Ramos (cell line): ENCODE data around the gene ZCCHC18.
"Not testable (repeated sequence)": the region's sequence is repeated elsewhere in the genome, so short reads cannot be mapped to it uniquely, and the experiment has no call there.

Experiments used
- in situ Hi-C: fragments of 300-500 bp; cut with MboI; formaldehyde crosslinking; loops from one replicate; pipeline ENCODE4 v1.14.3; 2022; ENCODE audit warnings: low sequenced_read_pairs; ENCODE audit not compliant: unreplicated experiment

Gene ZCCHC18

DNA sequence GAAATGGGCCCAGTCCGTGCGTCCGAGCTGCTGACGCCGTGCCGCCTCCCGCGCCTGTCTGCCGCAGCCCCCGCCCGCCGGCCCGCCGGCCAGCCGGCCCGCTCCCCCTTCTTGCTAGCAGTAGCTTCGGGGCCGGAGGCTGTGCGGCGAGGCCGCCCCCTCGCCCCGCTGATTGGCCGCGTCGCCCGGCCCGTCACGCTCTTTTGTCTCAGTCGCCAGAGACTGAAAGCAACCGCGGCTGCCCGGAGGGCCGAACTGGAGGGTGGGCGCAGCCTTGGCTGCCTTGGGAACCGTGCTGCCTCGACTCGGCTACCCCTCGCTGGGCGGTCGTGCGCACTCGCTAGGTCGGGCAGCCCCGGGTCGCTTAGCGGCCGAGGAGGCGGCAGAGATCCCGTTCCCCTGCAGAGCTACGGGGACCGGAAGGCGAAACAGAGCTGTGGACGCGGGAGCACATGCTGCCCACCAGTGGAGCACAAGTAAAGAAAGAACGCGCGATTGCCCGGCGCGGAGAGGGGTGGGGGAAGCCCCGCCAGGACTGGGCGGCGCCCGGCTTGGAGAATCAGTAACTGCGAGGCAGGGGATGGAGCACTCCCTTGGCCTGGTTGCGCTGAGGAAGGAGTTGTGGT is at the start of gene ZCCHC18:
Gene ZCCHC18, plus strand, starts transcription at position 198 of the 626 bp plus-strand sequence. CDS start 1,589 bp downstream, outside the sequence.
- in situ Hi-C loops: no loop called here

DNA sequence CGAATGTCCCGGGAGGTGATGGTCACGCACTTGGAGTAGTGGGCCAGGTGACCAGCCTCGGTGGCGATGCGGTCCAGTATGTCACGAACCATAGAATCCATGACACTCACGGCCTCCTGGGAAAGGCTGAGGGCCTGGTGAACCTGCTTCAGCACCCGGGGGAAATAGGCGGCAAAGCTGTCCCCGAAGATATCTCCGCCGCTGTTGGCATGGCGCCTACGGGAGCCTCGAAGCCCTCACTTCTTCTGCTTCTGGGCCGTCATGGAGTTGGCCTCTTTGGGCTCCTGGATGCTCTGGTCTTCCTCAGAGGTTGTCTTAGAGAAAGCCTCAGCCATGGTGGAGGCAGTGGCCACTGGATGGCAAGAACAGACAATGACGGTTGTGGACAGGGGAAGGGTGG is 49.7 kb upstream of the ZCCHC18 start:
- in situ Hi-C loops: not testable (repeated sequence)

- in situ Hi-C loops: not testable (repeated sequence)
These were observed 36.4 kb upstream of the ZCCHC18 start, which contains the start of gene TMSB15C for GRCh38 chrX:104075778-104076445. Gene TMSB15C (minus strand): TSS chrX:104076236.

DNA sequence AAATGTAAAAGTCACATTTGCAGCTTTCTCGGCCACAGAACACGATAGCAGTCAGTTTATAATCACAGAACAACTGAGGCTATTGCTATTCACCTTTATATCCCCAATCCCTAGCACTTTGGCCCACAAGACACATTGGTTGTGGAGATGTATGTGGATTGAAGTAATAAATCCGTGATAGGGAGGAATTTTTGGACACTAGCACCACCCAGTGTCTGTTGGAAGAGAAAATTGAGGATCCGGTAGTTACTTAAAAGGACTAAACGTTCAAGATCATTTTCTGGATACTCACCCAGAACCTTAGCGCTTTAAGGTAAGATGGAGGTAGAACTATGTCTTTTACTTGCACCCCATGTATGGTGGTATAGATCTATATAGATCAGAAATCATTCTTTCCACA is 34.5 kb upstream of the ZCCHC18 start:
- in situ Hi-C loops: not testable (repeated sequence)

- in situ Hi-C loops: no loop called here
These were observed 28.3 kb upstream of the ZCCHC18 start for GRCh38 chrX:104084063-104084462.

DNA sequence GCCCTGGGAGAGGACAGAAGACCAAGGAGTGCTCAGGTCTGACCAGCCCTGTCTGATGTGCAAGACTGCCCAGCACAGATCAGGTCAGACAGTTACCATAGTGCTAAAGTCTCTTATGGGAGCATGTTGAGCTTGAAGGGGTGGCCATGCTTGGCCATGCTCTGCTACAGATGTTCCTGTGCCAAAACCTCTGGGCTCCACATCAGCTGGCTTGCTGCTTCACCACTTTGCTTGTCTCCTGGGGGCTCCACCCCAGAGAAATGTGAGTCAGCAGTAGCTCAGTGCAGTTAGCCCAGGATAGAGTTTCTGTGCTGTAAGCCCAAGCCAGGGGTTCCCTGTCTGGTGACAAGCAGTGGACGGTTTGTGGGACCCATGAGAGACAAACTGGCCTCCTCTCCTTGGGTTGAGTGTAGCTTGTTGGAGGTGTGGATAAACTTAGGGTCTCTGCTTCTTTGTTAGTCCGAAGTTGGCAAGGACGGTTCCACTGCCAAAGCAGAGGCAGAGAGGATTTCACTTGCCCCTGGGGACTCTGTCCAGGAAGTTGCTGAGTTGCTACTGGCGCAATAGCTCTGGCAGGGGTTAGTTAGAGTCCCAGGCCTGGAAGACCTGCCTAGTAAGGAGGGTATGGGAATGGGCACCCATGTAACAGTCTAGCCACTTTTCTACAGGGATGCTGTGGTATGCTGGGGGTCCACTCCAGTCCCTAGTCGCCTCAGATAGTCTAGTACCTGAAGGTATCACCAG is 27.6 kb upstream of the ZCCHC18 start:
- in situ Hi-C loops: no loop called here

GRCh38 chrX:104085477-104085876 is 26.8 kb upstream of the ZCCHC18 start:
- in situ Hi-C loops: no loop called here

- in situ Hi-C loops: no loop called here
These were observed 26.4 kb upstream of the ZCCHC18 start for GRCh38 chrX:104085919-104086318.

DNA sequence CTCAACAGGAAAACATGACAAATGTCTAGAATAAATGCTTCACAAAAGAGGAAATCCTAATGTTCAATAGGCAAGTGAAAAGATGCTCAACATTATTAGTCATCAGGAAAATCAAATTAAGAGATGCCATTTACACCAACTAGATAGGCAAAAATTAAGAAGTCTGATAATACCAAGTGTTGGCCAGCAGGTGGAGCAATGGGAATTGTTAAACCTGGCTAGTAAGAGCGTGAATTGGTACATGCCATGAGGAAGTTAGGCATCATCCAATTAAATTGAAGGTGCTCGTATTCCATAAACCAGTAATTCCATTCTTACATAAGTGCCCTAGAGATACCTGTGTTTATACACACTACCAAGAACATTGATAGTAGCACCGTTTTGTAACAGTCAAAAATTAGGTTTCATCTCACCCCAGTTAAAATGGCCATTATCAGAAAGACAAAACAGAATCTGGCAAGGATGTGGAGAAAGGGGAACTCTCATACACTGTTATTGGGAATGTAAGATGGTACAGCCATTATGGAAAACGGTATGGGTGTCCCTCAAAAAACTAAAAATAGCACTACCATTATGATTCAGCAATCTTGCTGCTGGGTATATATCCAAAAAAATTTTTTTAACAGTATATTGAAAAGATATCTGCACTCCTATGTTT is 14.0 kb upstream of the ZCCHC18 start:
- in situ Hi-C loops: no loop called here

GRCh38 chrX:104098919-104099318 is 13.4 kb upstream of the ZCCHC18 start:
- in situ Hi-C loops: no loop called here

DNA sequence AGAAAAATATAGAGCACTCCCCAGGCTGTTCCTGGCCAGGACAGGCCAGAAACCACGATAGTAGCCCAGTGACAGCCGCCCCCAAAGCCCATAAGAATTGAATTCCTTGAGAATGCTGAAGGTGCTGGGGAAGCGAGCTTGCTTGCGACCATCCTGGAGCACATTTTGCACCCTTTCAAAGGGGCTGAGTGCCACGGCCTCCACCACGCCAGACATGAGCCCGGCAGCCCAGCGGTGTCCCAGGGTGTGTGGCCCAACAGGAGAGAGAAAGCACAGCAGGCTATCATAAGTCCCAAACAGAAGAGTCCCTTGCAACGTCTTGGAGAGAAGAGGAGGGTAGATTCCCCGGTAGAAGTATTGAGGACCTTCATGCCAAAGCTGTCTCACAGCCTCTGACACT is 7.6 kb upstream of the ZCCHC18 start:
- in situ Hi-C loops: no loop called here

DNA sequence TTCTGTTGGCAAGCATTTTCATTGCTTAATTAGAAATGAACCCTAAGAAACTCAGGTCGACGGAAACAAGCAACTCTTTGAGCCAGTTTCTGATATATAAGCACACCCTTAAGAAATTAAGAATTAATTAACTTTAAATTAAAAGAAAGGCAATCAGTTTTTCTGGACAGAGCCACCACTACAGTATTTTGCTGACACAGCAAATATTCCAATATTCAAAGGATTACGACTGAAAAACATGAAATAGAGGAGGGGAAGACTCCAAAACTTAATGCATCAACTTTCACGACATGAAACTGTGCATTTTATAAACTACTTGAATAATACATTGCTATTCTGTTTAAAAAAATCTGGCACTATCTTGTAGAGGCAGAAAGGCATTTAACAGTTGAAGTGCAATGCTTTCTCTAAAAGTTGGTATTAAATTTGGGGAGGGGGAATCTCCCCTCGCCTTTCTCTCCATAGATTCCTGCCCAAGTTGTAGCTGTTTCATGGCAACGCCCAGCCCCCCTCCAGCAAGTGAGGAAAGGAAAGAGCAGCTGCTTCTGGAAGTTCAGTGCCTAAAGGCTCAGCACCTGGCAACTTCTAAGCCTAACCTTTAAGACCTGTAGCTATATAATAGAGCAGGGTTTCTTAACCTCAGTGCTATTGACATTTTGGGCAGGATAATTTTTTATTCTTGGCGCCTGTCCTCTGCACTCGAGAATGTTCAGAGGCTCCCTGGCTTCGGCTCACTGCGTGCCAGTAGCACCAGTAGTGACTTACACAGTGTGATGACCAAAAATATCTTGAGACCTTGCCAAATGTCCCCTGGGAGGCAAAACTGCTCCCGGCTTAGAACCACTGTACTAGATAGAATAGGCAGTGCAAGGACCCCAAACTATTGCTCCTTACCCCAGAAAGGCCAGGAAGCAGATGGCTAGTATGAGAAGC is 6.7 kb upstream of the ZCCHC18 start:
- in situ Hi-C loops: no loop called here

- in situ Hi-C loops: no loop called here
These were observed 3.4 kb upstream of the ZCCHC18 start for GRCh38 chrX:104108955-104109354.

- in situ Hi-C loops: not testable (repeated sequence)
These were observed 1.7 kb upstream of the ZCCHC18 start for GRCh38 chrX:104110491-104111240.

DNA sequence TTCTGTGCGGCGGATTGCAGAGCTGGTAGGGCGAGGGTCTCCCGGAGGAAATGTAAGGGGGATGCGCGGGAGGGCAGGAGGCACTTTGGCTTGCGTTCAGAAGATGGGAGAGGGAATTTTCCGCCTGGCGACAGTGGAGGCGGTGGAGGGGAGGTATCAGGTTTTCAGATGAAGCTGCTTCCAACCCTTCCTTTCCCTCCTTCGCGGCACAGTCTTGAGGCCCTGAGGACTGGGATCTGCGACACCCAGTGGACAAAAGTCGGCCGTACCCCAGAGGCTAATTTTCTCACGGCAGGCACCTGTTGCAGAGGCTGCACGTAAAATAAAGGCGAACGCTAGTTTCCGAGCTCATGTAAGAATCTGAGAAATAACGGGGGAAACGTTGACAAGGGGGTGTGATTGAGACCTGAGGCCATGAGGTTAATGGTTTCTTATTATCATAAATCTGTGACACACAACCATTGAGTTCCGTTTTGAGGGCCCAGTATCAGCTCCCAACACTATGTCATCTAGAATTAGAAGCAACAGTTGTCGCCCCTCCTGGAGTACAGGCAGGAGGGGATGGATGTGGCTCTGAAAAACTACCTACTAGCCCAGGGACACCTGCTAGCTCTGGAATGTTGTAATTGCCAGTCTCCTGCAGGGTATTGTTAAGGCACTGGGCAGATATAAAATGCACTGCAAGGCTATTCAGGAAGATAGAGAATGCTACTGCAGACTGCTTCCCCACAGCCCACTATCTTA is 1.1 kb downstream of the ZCCHC18 start:
- in situ Hi-C loops: no loop called here

- in situ Hi-C loops: no loop called here
These were observed 5.4 kb downstream of the ZCCHC18 start for GRCh38 chrX:104117759-104118158.

DNA sequence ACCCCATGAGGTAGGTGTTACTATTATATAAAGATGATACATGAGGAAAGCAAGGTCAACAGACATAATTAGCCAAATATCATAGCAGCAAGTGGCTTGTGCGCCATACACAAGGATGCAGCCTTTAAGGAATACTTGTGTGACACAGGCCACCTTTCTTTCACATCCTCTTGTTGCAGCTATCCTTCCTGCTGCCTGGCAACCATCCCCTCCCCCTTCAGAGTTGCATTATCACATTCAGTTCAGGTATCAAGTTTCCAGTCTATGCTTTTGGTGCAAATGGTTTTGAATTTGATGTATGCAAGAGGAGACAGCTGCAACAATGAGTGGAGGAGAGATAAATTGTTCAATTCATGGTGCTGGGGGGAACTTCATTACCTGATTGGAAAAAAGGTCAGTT is 6.4 kb downstream of the ZCCHC18 start:
- in situ Hi-C loops: no loop called here

- in situ Hi-C loops: no loop called here
These were observed 10.5 kb downstream of the ZCCHC18 start for GRCh38 chrX:104122829-104123228.
